GM12878 (cell line): ENCODE measurements around the gene ZNF768. TPM values are rescaled to one million over a fixed set of nuclear protein-coding genes. Genes with fewer than 3 reads are reported as not detected.

Source experiments
- ATF7 ChIP-seq: fragments of 450-650 bp; IDR thresholded peaks from 2 replicates; pipeline ENCODE4 v1.6.1; 2016; ENCODE audit warnings: low read depth, mild to moderate bottlenecking
- BCL11A ChIP-seq: IDR thresholded peaks from 2 replicates; pipeline ENCODE4 v1.6.1; 2011; ENCODE audit warnings: low read depth, low read length
- BRCA1 ChIP-seq: IDR thresholded peaks from 2 replicates; pipeline ENCODE4 v1.6.1; 2011; ENCODE audit warnings: low read depth, low read length, improper control_type of control experiment
- FOS ChIP-seq: IDR thresholded peaks from 3 replicates; pipeline ENCODE4 v1.6.1; 2011; ENCODE audit warnings: borderline replicate concordance; ENCODE audit not compliant: insufficient read length; ENCODE audit errors: extremely low read depth
- IKZF2 ChIP-seq, 2 experiments: fragments of 450-650 bp; IDR thresholded peaks; 2 replicates each; pipeline ENCODE4 v1.6.1; 2017; ENCODE audit warnings: mild to moderate bottlenecking in 2 of 2, moderate library complexity in 2 of 2
- MTA2 ChIP-seq: fragments of 450-650 bp; IDR thresholded peaks from 2 replicates; pipeline ENCODE4 v1.6.1; 2016; ENCODE audit warnings: low read depth, mild to moderate bottlenecking, moderate library complexity
- NFYA ChIP-seq: IDR thresholded peaks from 2 replicates; pipeline ENCODE4 v1.6.1; 2011; ENCODE audit warnings: low read depth, mild to moderate bottlenecking, low read length, improper control_type of control experiment, borderline replicate concordance
- NRF1 ChIP-seq: conservative IDR thresholded peaks from 2 replicates; pipeline ENCODE4 v1.6.1; 2011; ENCODE audit warnings: mild to moderate bottlenecking, low read depth, low read length, improper control_type of control experiment
- POU2F2 ChIP-seq: IDR thresholded peaks from 3 replicates; pipeline ENCODE4 v1.6.1; 2011; ENCODE audit warnings: low read depth, mild to moderate bottlenecking, low read length, borderline replicate concordance
- RBBP5 ChIP-seq: fragments of 200-600 bp; sonication (generic); conservative IDR thresholded peaks from 2 replicates; pipeline ENCODE4 v1.6.1; 2016
- RFX5 ChIP-seq: IDR thresholded peaks from 2 replicates; pipeline ENCODE4 v1.6.1; 2011; ENCODE audit warnings: low read depth, low read length, improper control_type of control experiment
- SUPT20H ChIP-seq: IDR thresholded peaks from 2 replicates; pipeline ENCODE4 v1.6.1; 2011; ENCODE audit warnings: low read depth, mild to moderate bottlenecking, low read length, moderate library complexity, borderline replicate concordance; ENCODE audit not compliant: control insufficient read depth
- TARDBP ChIP-seq: IDR thresholded peaks from 2 replicates; pipeline ENCODE4 v1.6.1; 2016; ENCODE audit warnings: borderline replicate concordance
- TCF7 ChIP-seq: IDR thresholded peaks from 2 replicates; pipeline ENCODE4 v1.6.1; 2014; ENCODE audit warnings: antibody characterized with exemption, borderline replicate concordance
- ZSCAN29 ChIP-seq: fragments of 450-650 bp; IDR thresholded peaks from 2 replicates; pipeline ENCODE4 v1.6.1; 2017; ENCODE audit warnings: mild to moderate bottlenecking, moderate library complexity
- polyA plus RNA-seq, 11 experiments: library from polyadenylated mRNA; depleted of rRNA in 4 of 11; unstranded in 6 of 11; stranded (reverse) in 5 of 11; fragments of >200 nt; fragmentation: Nextera tagmentation in 4 of 11; fragmentation: Illumina TruSeq in 1 of 11; extraction: Ambion mirVana in 4 of 11; extraction: Trizol in 1 of 11; gene quantifications; 1 replicate in 1 of 11; 2 replicates in 10 of 11; pipeline versions ENCODE4 v1.2.1 to v1.2.3, GENCODE V29; 2011 to 2016; ENCODE audit warnings: inconsistent platforms in 2 of 11, missing spikeins in 2 of 11, low read depth in 1 of 11
- total RNA-seq, 4 experiments: library from RNA; depleted of rRNA in 3 of 4; stranded (reverse); fragments of >200 nt in 3 of 4; fragmentation: Illumina TruSeq in 1 of 4; extraction: Trizol in 1 of 4; gene quantifications; 2 replicates each; pipeline versions ENCODE4 v1.2.1 to v1.2.3, GENCODE V29; 2013 to 2021
- TF ChIP-seq, protein P1 (sequence below): fragments of 450-650 bp; IDR thresholded peaks from 2 replicates; pipeline ENCODE4 v1.6.1; 2017; ENCODE audit warnings: mild to moderate bottlenecking, low read depth, inconsistent platforms; ENCODE audit not compliant: poor library complexity, severe bottlenecking
- TF ChIP-seq, protein P2 (sequence below): fragments of 450-650 bp; formaldehyde crosslinking; IDR thresholded peaks from 2 replicates; pipeline ENCODE4 v1.4.0; 2022; ENCODE audit warnings: mild to moderate bottlenecking, moderate library complexity
- TF ChIP-seq, protein P3 (sequence below): fragments of 450-650 bp; IDR thresholded peaks from 2 replicates; pipeline ENCODE4 v1.6.1; 2017; ENCODE audit warnings: mild to moderate bottlenecking, moderate library complexity
- TF ChIP-seq, protein P4 (sequence below): IDR thresholded peaks from 2 replicates; pipeline ENCODE4 v1.6.1; 2011; ENCODE audit warnings: borderline replicate concordance, low read depth, mild to moderate bottlenecking, moderate library complexity, low read length; ENCODE audit not compliant: insufficient read depth, poor library complexity, severe bottlenecking

ZNF768 gene
- total and polyA plus RNA-seq, 10 of the 15 experiments (the other 5 are each of a cell fraction or from before 2014, with no cell fraction given): 0.05 to 23.1 (median 9.1) TPM

DNA sequence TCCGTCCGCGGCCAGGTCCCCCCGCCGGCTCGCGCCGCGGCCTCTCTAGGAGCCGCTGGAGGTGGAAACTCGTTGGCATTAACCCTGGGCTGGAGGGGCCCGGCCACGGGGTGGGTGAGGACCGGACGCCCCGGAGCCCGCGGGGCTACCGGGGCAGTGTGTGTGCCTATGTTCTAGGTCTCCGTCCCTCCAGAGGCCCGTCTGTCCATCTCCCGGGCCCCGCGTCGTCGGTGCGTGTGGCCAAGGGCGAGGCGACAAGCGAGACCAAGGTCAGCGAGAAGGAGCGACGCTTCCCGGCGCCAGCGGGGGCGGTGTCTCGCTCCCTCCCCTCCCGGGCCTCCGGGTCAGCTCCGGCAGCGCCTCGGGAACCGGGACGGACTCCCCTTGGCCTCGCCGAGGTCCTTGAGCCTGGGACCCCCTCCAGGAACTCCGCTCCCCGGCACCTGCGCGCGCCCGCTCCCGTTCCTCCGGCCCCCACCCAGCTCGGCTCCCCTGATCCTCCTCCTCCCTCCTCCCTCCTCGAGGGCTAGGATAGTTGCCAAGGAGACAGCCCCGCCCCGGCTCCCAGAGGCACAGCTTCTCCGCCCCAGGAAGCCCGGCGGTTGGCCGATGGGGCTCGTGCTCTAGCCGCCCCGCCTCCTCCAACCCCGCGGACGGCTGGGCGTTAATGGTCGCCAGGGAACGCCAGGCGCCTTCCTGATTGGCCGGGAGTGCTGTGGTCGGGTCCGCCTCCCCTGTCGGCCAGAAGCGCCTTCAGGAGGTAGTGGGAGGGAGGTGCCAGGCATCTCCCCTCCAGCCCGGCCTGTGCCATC, 663 bp upstream of the ZNF768 start (continued):
- TF ChIP-seq, protein P1, sequence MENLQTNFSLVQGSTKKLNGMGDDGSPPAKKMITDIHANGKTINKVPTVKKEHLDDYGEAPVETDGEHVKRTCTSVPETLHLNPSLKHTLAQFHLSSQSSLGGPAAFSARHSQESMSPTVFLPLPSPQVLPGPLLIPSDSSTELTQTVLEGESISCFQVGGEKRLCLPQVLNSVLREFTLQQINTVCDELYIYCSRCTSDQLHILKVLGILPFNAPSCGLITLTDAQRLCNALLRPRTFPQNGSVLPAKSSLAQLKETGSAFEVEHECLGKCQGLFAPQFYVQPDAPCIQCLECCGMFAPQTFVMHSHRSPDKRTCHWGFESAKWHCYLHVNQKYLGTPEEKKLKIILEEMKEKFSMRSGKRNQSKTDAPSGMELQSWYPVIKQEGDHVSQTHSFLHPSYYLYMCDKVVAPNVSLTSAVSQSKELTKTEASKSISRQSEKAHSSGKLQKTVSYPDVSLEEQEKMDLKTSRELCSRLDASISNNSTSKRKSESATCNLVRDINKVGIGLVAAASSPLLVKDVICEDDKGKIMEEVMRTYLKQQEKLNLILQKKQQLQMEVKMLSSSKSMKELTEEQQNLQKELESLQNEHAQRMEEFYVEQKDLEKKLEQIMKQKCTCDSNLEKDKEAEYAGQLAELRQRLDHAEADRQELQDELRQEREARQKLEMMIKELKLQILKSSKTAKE: no peak
- no peak for TF ChIP-seq BCL11A
- peak; percentile 58 for TF ChIP-seq RFX5
- TF ChIP-seq, protein P2, sequence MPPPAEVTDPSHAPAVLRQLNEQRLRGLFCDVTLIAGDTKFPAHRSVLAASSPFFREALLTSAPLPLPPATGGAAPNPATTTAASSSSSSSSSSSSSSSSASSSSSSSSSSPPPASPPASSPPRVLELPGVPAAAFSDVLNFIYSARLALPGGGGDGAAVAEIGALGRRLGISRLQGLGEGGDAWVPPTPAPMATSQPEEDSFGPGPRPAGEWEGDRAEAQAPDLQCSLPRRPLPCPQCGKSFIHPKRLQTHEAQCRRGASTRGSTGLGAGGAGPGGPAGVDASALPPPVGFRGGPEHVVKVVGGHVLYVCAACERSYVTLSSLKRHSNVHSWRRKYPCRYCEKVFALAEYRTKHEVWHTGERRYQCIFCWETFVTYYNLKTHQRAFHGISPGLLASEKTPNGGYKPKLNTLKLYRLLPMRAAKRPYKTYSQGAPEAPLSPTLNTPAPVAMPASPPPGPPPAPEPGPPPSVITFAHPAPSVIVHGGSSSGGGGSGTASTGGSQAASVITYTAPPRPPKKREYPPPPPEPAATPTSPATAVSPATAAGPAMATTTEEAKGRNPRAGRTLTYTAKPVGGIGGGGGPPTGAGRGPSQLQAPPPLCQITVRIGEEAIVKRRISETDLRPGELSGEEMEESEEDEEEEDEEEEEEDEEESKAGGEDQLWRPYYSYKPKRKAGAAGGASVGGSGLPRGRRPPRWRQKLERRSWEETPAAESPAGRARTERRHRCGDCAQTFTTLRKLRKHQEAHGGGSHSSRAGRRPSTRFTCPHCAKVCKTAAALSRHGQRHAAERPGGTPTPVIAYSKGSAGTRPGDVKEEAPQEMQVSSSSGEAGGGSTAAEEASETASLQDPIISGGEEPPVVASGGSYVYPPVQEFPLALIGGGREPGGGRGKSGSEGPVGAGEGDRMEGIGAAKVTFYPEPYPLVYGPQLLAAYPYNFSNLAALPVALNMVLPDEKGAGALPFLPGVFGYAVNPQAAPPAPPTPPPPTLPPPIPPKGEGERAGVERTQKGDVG (CRISPR knock-in tag): no peak
- peak in 1 of 2 experiments; percentile 61; a peak in 1 of 4 replicates for TF ChIP-seq IKZF2 (IDR thresholded peaks at IDR 0.05)
- TF ChIP-seq MTA2: no peak
- TF ChIP-seq TCF7: no peak
- TF ChIP-seq SUPT20H: no peak
- TF ChIP-seq TARDBP: peak; percentile 86
- peak; percentile 16; the same call in 1 of the 3 replicates for TF ChIP-seq POU2F2
- TF ChIP-seq BRCA1: no peak
- TF ChIP-seq ZSCAN29: no peak
- TF ChIP-seq, protein P3, sequence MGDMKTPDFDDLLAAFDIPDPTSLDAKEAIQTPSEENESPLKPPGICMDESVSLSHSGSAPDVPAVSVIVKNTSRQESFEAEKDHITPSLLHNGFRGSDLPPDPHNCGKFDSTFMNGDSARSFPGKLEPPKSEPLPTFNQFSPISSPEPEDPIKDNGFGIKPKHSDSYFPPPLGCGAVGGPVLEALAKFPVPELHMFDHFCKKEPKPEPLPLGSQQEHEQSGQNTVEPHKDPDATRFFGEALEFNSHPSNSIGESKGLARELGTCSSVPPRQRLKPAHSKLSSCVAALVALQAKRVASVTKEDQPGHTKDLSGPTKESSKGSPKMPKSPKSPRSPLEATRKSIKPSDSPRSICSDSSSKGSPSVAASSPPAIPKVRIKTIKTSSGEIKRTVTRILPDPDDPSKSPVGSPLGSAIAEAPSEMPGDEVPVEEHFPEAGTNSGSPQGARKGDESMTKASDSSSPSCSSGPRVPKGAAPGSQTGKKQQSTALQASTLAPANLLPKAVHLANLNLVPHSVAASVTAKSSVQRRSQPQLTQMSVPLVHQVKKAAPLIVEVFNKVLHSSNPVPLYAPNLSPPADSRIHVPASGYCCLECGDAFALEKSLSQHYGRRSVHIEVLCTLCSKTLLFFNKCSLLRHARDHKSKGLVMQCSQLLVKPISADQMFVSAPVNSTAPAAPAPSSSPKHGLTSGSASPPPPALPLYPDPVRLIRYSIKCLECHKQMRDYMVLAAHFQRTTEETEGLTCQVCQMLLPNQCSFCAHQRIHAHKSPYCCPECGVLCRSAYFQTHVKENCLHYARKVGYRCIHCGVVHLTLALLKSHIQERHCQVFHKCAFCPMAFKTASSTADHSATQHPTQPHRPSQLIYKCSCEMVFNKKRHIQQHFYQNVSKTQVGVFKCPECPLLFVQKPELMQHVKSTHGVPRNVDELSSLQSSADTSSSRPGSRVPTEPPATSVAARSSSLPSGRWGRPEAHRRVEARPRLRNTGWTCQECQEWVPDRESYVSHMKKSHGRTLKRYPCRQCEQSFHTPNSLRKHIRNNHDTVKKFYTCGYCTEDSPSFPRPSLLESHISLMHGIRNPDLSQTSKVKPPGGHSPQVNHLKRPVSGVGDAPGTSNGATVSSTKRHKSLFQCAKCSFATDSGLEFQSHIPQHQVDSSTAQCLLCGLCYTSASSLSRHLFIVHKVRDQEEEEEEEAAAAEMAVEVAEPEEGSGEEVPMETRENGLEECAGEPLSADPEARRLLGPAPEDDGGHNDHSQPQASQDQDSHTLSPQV: no peak
- TF ChIP-seq ATF7: no peak
- TF ChIP-seq FOS: no peak
- TF ChIP-seq, protein P4, sequence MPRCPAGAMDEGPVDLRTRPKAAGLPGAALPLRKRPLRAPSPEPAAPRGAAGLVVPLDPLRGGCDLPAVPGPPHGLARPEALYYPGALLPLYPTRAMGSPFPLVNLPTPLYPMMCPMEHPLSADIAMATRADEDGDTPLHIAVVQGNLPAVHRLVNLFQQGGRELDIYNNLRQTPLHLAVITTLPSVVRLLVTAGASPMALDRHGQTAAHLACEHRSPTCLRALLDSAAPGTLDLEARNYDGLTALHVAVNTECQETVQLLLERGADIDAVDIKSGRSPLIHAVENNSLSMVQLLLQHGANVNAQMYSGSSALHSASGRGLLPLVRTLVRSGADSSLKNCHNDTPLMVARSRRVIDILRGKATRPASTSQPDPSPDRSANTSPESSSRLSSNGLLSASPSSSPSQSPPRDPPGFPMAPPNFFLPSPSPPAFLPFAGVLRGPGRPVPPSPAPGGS: peak; percentile 44
- TF ChIP-seq NFYA: no peak
- no peak for TF ChIP-seq NRF1
- no peak for TF ChIP-seq RBBP5
